T-helper 22 cell (primary cell): ENCODE results near the gene USF1.
"Not testable (repeated sequence)": the region's sequence is repeated elsewhere in the genome, so short reads cannot be mapped to it uniquely, and the experiment has no call there.

ENCODE experiments used
- DNase-seq: peaks from one replicate; pipeline ENCODE4 v3.0.0-alpha.2; 2020; ENCODE audit warnings: low read depth

USF1 gene

GRCh38 chr1:161019111-161019660, 26.6 kb downstream of the USF1 start:
- DNase-seq, result not testable (repeated sequence)

GRCh38 chr1:161018631-161018930, 27.2 kb downstream of the USF1 start:
- no peak for DNase-seq

GRCh38 chr1:161017756-161018630, 27.8 kb downstream of the USF1 start:
- no peak for DNase-seq

GRCh38 chr1:161017181-161017580, 28.6 kb downstream of the USF1 start:
- not testable (repeated sequence) for DNase-seq

- not testable (repeated sequence) for DNase-seq
Measured at GRCh38 chr1:161016683-161017082, 29.1 kb downstream of the USF1 start.

- DNase-seq, result peak; percentile 55
Measured at GRCh38 chr1:161013488-161014230, 32.1 kb downstream of the USF1 start.

- DNase-seq, result no peak
Measured at GRCh38 chr1:161013131-161013487, 32.7 kb downstream of the USF1 start.

- DNase-seq, result no peak
Measured at GRCh38 chr1:161012420-161012819, 33.4 kb downstream of the USF1 start.

GRCh38 chr1:161009602-161010211, 36.1 kb downstream of the USF1 start:
- no peak for DNase-seq

- DNase-seq, result no peak
Measured at GRCh38 chr1:161008869-161009510, 36.8 kb downstream of the USF1 start.

GRCh38 chr1:161007369-161007768, 38.4 kb downstream of the USF1 start:
- DNase-seq, result no peak

- no peak for DNase-seq
Measured at GRCh38 chr1:161006563-161006962, 39.2 kb downstream of the USF1 start.

GRCh38 chr1:161001525-161001924, 44.3 kb downstream of the USF1 start:
- no peak for DNase-seq

- no peak for DNase-seq
Measured at GRCh38 chr1:161000736-161001480, 44.9 kb downstream of the USF1 start.

- DNase-seq, result no peak
Measured at GRCh38 chr1:160999376-160999775, 46.4 kb downstream of the USF1 start.

GRCh38 chr1:160997323-160998038, 48.3 kb downstream of the USF1 start:
- no peak for DNase-seq

- DNase-seq, result no peak
Measured at GRCh38 chr1:160996178-160996577, 49.6 kb downstream of the USF1 start.

GRCh38 chr1:160993544-160994193, 52.1 kb downstream of the USF1 start:
- DNase-seq, result no peak

GRCh38 chr1:160992036-160992435, 53.7 kb downstream of the USF1 start:
- DNase-seq, result not testable (repeated sequence)
